Measurements from ENCODE around the gene MCM7. TPM values are rescaled to one million over a fixed set of nuclear protein-coding genes. Genes with fewer than 3 reads are reported as not detected.

The MCM7 gene
- total and polyA plus RNA-seq, 2 of the 13 experiments (the other 11 are each of a cell fraction or from before 2014, with no cell fraction given), result 84.5 to 214 TPM

- TF ChIP-seq ZBTB10 (CRISPR knock-in tag; IDR thresholded peaks at IDR 0.05; ENCODE audit: borderline replicate concordance), result no peak
- TF ChIP-seq TSC22D2 (CRISPR knock-in tag; IDR thresholded peaks at IDR 0.05; ENCODE audit: borderline replicate concordance), result peak; percentile 52; the same call in 1 of the 2 replicates
- TF ChIP-seq ZNF430 (CRISPR knock-in tag; IDR thresholded peaks at IDR 0.05), result peak; percentile 38; the same call in 1 of the 2 replicates
- TF ChIP-seq ZSCAN22 (CRISPR knock-in tag; IDR thresholded peaks at IDR 0.05), result peak; percentile 51; the same call in 1 of the 2 replicates
- TF ChIP-seq ZNF274 (CRISPR knock-in tag; IDR thresholded peaks at IDR 0.05), result peak; percentile 68; the same call in 1 of the 2 replicates
- peak; percentile 59; the same call in 1 of the 2 replicates for TF ChIP-seq GMEB2 (CRISPR knock-in tag; IDR thresholded peaks at IDR 0.05; ENCODE audit: low read depth)
- no peak for TF ChIP-seq CREB3 (CRISPR knock-in tag; IDR thresholded peaks at IDR 0.05)
- TF ChIP-seq KMT2A (CRISPR knock-in tag; IDR thresholded peaks at IDR 0.05), result peak; percentile 64
- TF ChIP-seq ZNF292 (CRISPR knock-in tag; IDR thresholded peaks at IDR 0.05; ENCODE audit: borderline replicate concordance, low read depth), result no peak
- TF ChIP-seq ZNF496 (CRISPR knock-in tag; IDR thresholded peaks at IDR 0.05; ENCODE audit: insufficient replicate concordance), result no peak
- TF ChIP-seq PLSCR1 (CRISPR knock-in tag; IDR thresholded peaks at IDR 0.05; ENCODE audit: borderline replicate concordance), result no peak
- TF ChIP-seq RFX3 (CRISPR knock-in tag; IDR thresholded peaks at IDR 0.05), result no peak
- TF ChIP-seq GATAD1 (CRISPR knock-in tag; IDR thresholded peaks at IDR 0.05), result peak; percentile 90
- no peak; the same call in 1 of the 2 replicates for TF ChIP-seq PPARG (CRISPR knock-in tag; conservative IDR thresholded peaks at IDR 0.05)
- peak; percentile 88 for TF ChIP-seq XRCC5 (optimal IDR thresholded peaks at IDR 0.05; ENCODE audit: low read length)
- peak; percentile 98 for TF ChIP-seq PCBP1 (IDR thresholded peaks at IDR 0.05; ENCODE audit: borderline replicate concordance, low read depth, low read length)
- peak; percentile 40 for TF ChIP-seq CSRNP1 (CRISPR knock-in tag; IDR thresholded peaks at IDR 0.05)
- no peak for TF ChIP-seq SCMH1 (CRISPR knock-in tag; IDR thresholded peaks at IDR 0.05; ENCODE audit: borderline replicate concordance)
- peak; percentile 99 for TF ChIP-seq MAX (IDR thresholded peaks at IDR 0.05)
- no peak for TF ChIP-seq CBX5 (CRISPR knock-in tag; IDR thresholded peaks at IDR 0.05; ENCODE audit: borderline replicate concordance)
- peak; percentile 84 to 97 for TF ChIP-seq KLF16 (CRISPR knock-in tag; IDR thresholded peaks at IDR 0.05)
- TF ChIP-seq CC2D1A (CRISPR knock-in tag; IDR thresholded peaks at IDR 0.05), result no peak
Measured at GRCh38 chr7:100100420-100101015, 679 bp downstream of the MCM7 start (continued).

All from HepG2 (cell line).